Stimulated activated CD4-positive, alpha-beta T cell treated with anti-CD3 and anti-CD28 coated beads, Interleukin-4, amount 100 ng/mL, for 48 hours (primary cell): Measurements from ENCODE around the gene DGCR8.

Source experiments
- DNase-seq, 2 donors: peaks; one replicate each; pipeline ENCODE4 v3.0.0-alpha.2; 2020; ENCODE audit warnings: low read depth in 2 of 2

The DGCR8 gene

GRCh38 chr22:20089977-20090729 is 10.1 kb downstream of the DGCR8 start:
- DNase-seq = no peak

- DNase-seq = no peak
These were observed 10.7 kb downstream of the DGCR8 start for GRCh38 chr22:20090730-20091240.

- no peak for DNase-seq
These were observed 11.8 kb downstream of the DGCR8 start for GRCh38 chr22:20091690-20092476.

- no peak for DNase-seq
These were observed 12.4 kb downstream of the DGCR8 start for GRCh38 chr22:20092477-20092854.

GRCh38 chr22:20093418-20094196 is 13.6 kb downstream of the DGCR8 start:
- no peak for DNase-seq

GRCh38 chr22:20094197-20094807 is 14.3 kb downstream of the DGCR8 start:
- no peak for DNase-seq

- DNase-seq = no peak
These were observed 15.5 kb downstream of the DGCR8 start for GRCh38 chr22:20095521-20095920.

- no peak for DNase-seq
These were observed 16.8 kb downstream of the DGCR8 start for GRCh38 chr22:20096574-20097420.

GRCh38 chr22:20099099-20099711 is 19.2 kb downstream of the DGCR8 start:
- no peak for DNase-seq

GRCh38 chr22:20101638-20102037 is 21.6 kb downstream of the DGCR8 start:
- no peak for DNase-seq

- DNase-seq = no peak
These were observed 22.3 kb downstream of the DGCR8 start for GRCh38 chr22:20102203-20102780.

GRCh38 chr22:20105456-20106204 is 25.6 kb downstream of the DGCR8 start:
- no peak for DNase-seq

- no peak for DNase-seq
These were observed 26.3 kb downstream of the DGCR8 start for GRCh38 chr22:20106205-20106848.

GRCh38 chr22:20106849-20107237 is 26.8 kb downstream of the DGCR8 start:
- no peak for DNase-seq

GRCh38 chr22:20107471-20107901 is 27.4 kb downstream of the DGCR8 start:
- DNase-seq = no peak

GRCh38 chr22:20107951-20108756 is 28.1 kb downstream of the DGCR8 start:
- no peak for DNase-seq

GRCh38 chr22:20108757-20109230 is 28.8 kb downstream of the DGCR8 start:
- no peak for DNase-seq
